Measurements from ENCODE around the gene SFTPD. TPM values are rescaled to one million over a fixed set of nuclear protein-coding genes. Genes with fewer than 3 reads are reported as not detected.

The SFTPD gene
- total and polyA plus RNA-seq, 10 of the 15 experiments (the other 5 are each of a cell fraction or from before 2014, with no cell fraction given): 0.31 TPM; not detected in 9

Other genes starting within 250 kb of the SFTPD start
- gene NUTM2B, start 245.9 kb downstream of the SFTPD start, total RNA-seq (2014; rRNA removed): 0.22 and 0.28 TPM in 2 replicates
- gene NUTM2B, start 245.9 kb downstream of the SFTPD start, total RNA-seq (2014; rRNA removed; fragmentation: Illumina TruSeq; extraction: Trizol): 0.09 TPM in 1 of 2 replicates, not detected in the other
- not detected in 2 replicates for gene NUTM2B, start 245.9 kb downstream of the SFTPD start, total RNA-seq (2021)
- not detected in 2 replicates for gene NUTM2B, start 245.9 kb downstream of the SFTPD start, polyA plus RNA-seq (2011; rRNA removed)
- 0.06 TPM in 1 of 2 replicates, not detected in the other for gene NUTM2B, start 245.9 kb downstream of the SFTPD start, polyA plus RNA-seq (2014; fragmentation: Illumina TruSeq; extraction: Trizol)
- not detected for gene NUTM2B, start 245.9 kb downstream of the SFTPD start, polyA plus RNA-seq (2014; fragmentation: Nextera tagmentation; extraction: Ambion mirVana)
- 0.17 and 0.51 TPM in 2 replicates for gene NUTM2B, start 245.9 kb downstream of the SFTPD start, polyA plus RNA-seq (2014; rRNA removed)
- gene NUTM2B, start 245.9 kb downstream of the SFTPD start, polyA plus RNA-seq (2016; fragmentation: Nextera tagmentation; extraction: Ambion mirVana): not detected
- gene NUTM2E, start 122.4 kb downstream of the SFTPD start, total RNA-seq (2014; rRNA removed): 0.44 and 0.73 TPM in 2 replicates
- 0.27 and 0.32 TPM in 2 replicates for gene NUTM2E, start 122.4 kb downstream of the SFTPD start, total RNA-seq (2014; rRNA removed; fragmentation: Illumina TruSeq; extraction: Trizol)
- 0.58 and 0.90 TPM in 2 replicates for gene NUTM2E, start 122.4 kb downstream of the SFTPD start, total RNA-seq (2021)
- gene NUTM2E, start 122.4 kb downstream of the SFTPD start, polyA plus RNA-seq (2011; rRNA removed): 0.19 and 0.24 TPM in 2 replicates
- 0.05 and 0.26 TPM in 2 replicates for gene NUTM2E, start 122.4 kb downstream of the SFTPD start, polyA plus RNA-seq (2014; fragmentation: Illumina TruSeq; extraction: Trizol)
- gene NUTM2E, start 122.4 kb downstream of the SFTPD start, polyA plus RNA-seq (2014; fragmentation: Nextera tagmentation; extraction: Ambion mirVana): not detected
- 0.22 and 0.53 TPM in 2 replicates for gene NUTM2E, start 122.4 kb downstream of the SFTPD start, polyA plus RNA-seq (2014; rRNA removed)
- under 1 TPM in 1 of 2 experiments, not detected in 1; 0.07 TPM for gene NUTM2E, start 122.4 kb downstream of the SFTPD start, polyA plus RNA-seq (2016; fragmentation: Nextera tagmentation; extraction: Ambion mirVana)
- 8.9 and 9.4 TPM in 2 replicates for gene TMEM254, start 129.6 kb upstream of the SFTPD start, total RNA-seq (2014; rRNA removed)
- 5.6 and 7.4 TPM in 2 replicates for gene TMEM254, start 129.6 kb upstream of the SFTPD start, total RNA-seq (2014; rRNA removed; fragmentation: Illumina TruSeq; extraction: Trizol)
- gene TMEM254, start 129.6 kb upstream of the SFTPD start, total RNA-seq (2021): 6.8 and 8.2 TPM in 2 replicates
- gene TMEM254, start 129.6 kb upstream of the SFTPD start, polyA plus RNA-seq (2011; rRNA removed): 29.0 and 34.6 TPM in 2 replicates
- 14.8 and 15.8 TPM in 2 replicates for gene TMEM254, start 129.6 kb upstream of the SFTPD start, polyA plus RNA-seq (2014; fragmentation: Illumina TruSeq; extraction: Trizol)
- gene TMEM254, start 129.6 kb upstream of the SFTPD start, polyA plus RNA-seq (2014; fragmentation: Nextera tagmentation; extraction: Ambion mirVana): 10 to 100 TPM; 11.5 to 15.5 TPM
- 10.4 and 10.6 TPM in 2 replicates for gene TMEM254, start 129.6 kb upstream of the SFTPD start, polyA plus RNA-seq (2014; rRNA removed)
- 10 to 100 TPM; 17.9 to 19.3 TPM for gene TMEM254, start 129.6 kb upstream of the SFTPD start, polyA plus RNA-seq (2016; fragmentation: Nextera tagmentation; extraction: Ambion mirVana)
- not detected in 2 replicates for gene PLAC9, start 183.6 kb upstream of the SFTPD start, total RNA-seq (2014; rRNA removed)
- not detected in 2 replicates for gene PLAC9, start 183.6 kb upstream of the SFTPD start, total RNA-seq (2014; rRNA removed; fragmentation: Illumina TruSeq; extraction: Trizol)
- not detected in 2 replicates for gene PLAC9, start 183.6 kb upstream of the SFTPD start, total RNA-seq (2021)
- not detected in 2 replicates for gene PLAC9, start 183.6 kb upstream of the SFTPD start, polyA plus RNA-seq (2011; rRNA removed)
- gene PLAC9, start 183.6 kb upstream of the SFTPD start, polyA plus RNA-seq (2014; fragmentation: Illumina TruSeq; extraction: Trizol): not detected in 2 replicates
- gene PLAC9, start 183.6 kb upstream of the SFTPD start, polyA plus RNA-seq (2014; fragmentation: Nextera tagmentation; extraction: Ambion mirVana): not detected
- not detected in 2 replicates for gene PLAC9, start 183.6 kb upstream of the SFTPD start, polyA plus RNA-seq (2014; rRNA removed)
- gene PLAC9, start 183.6 kb upstream of the SFTPD start, polyA plus RNA-seq (2016; fragmentation: Nextera tagmentation; extraction: Ambion mirVana): not detected